Liver (tissue), 9 donors: Measurements from ENCODE around the gene SLC25A10. TPM values are rescaled to one million over a fixed set of nuclear protein-coding genes. Genes with fewer than 3 reads are reported as not detected.

Experiments used
- DNase-seq: peaks from one replicate; pipeline ENCODE4 v3.0.0-alpha.2; 2017; ENCODE audit warnings: low spot score
- H3K27ac ChIP-seq, 2 donors: one replicate each; pipeline ENCODE4 v1.7.0; 2013; ENCODE audit warnings: inconsistent platforms in 2 of 2, low read length in 2 of 2, control low read depth in 1 of 2, low read depth in 1 of 2, mild to moderate bottlenecking in 1 of 2
- H3K27me3 ChIP-seq, 4 donors: one replicate each; pipeline versions ENCODE4 v1.6.1 to v1.7.0; 2013; ENCODE audit warnings: low read length in 3 of 4, inconsistent platforms in 1 of 4, mild to moderate bottlenecking in 1 of 4, moderate library complexity in 1 of 4; ENCODE audit not compliant: control insufficient read depth in 4 of 4, insufficient read depth in 4 of 4
- H3K36me3 ChIP-seq, 4 donors: one replicate each; pipeline versions ENCODE4 v1.6.1 to v1.7.0; 2013; ENCODE audit warnings: low read length in 3 of 4, mild to moderate bottlenecking in 3 of 4, low read depth in 1 of 4, moderate library complexity in 1 of 4; ENCODE audit not compliant: control insufficient read depth in 4 of 4, insufficient read depth in 3 of 4
- H3K4me1 ChIP-seq, 4 donors: one replicate each; pipeline versions ENCODE4 v1.6.1 to v1.7.0; 2013; ENCODE audit warnings: low read length in 3 of 4, mild to moderate bottlenecking in 3 of 4, moderate library complexity in 1 of 4; ENCODE audit not compliant: control insufficient read depth in 4 of 4, insufficient read depth in 4 of 4
- H3K4me3 ChIP-seq, 3 donors: one replicate each; pipeline versions ENCODE4 v1.6.1 to v1.7.0; 2013; ENCODE audit warnings: low read length in 3 of 3, control low read depth in 1 of 3, low read depth in 1 of 3, mild to moderate bottlenecking in 1 of 3
- H3K9ac ChIP-seq, 2 donors: one replicate each; pipeline ENCODE4 v1.7.0; 2013; ENCODE audit warnings: low read length in 2 of 2, mild to moderate bottlenecking in 2 of 2, moderate library complexity in 2 of 2, control low read depth in 1 of 2, low read depth in 1 of 2
- H3K9me3 ChIP-seq, 4 donors: one replicate each; pipeline versions ENCODE4 v1.6.1 to v1.7.0; 2013; ENCODE audit warnings: low read length in 3 of 4; ENCODE audit not compliant: control insufficient read depth in 4 of 4
- EGR1 ChIP-seq, 2 donors: IDR thresholded peaks; 2 replicates each; pipeline ENCODE4 v1.6.1; 2016 to 2018; ENCODE audit warnings: antibody characterized with exemption in 2 of 2, low read depth in 2 of 2
- FOXA1 ChIP-seq: IDR thresholded peaks from 2 replicates; pipeline ENCODE4 v1.6.1; 2016; ENCODE audit warnings: antibody characterized with exemption
- FOXA2 ChIP-seq: IDR thresholded peaks from 2 replicates; pipeline ENCODE4 v1.6.1; 2016; ENCODE audit warnings: antibody characterized with exemption
- GABPA ChIP-seq, 2 donors: IDR thresholded peaks in 1 of 2; conservative IDR thresholded peaks in 1 of 2; 2 replicates each; pipeline ENCODE4 v1.6.1; 2016; ENCODE audit warnings: antibody characterized with exemption in 2 of 2, mild to moderate bottlenecking in 1 of 2, moderate library complexity in 1 of 2
- HNF4A ChIP-seq, 2 donors: conservative IDR thresholded peaks; 2 replicates each; pipeline ENCODE4 v1.6.1; 2016; ENCODE audit warnings: antibody characterized with exemption in 2 of 2, mild to moderate bottlenecking in 2 of 2
- HNF4G ChIP-seq: IDR thresholded peaks from 2 replicates; pipeline ENCODE4 v1.6.1; 2016; ENCODE audit warnings: antibody characterized with exemption
- JUND ChIP-seq, 2 donors: IDR thresholded peaks; 2 replicates each; pipeline ENCODE4 v1.6.1; 2016; ENCODE audit warnings: antibody characterized with exemption in 2 of 2
- NR2F2 ChIP-seq: IDR thresholded peaks from 2 replicates; pipeline ENCODE4 v1.6.1; 2016; ENCODE audit warnings: antibody characterized with exemption
- RAD21 ChIP-seq, 2 donors: IDR thresholded peaks; 2 replicates each; pipeline ENCODE4 v1.6.1; 2016; ENCODE audit warnings: antibody characterized with exemption in 2 of 2, mild to moderate bottlenecking in 2 of 2
- RXRA ChIP-seq, 2 donors: IDR thresholded peaks; 2 replicates each; pipeline ENCODE4 v1.6.1; 2017 to 2018; ENCODE audit warnings: antibody characterized with exemption in 2 of 2, mild to moderate bottlenecking in 1 of 2
- SP1 ChIP-seq: IDR thresholded peaks from 2 replicates; pipeline ENCODE4 v1.6.1; 2018; ENCODE audit warnings: antibody characterized with exemption, mild to moderate bottlenecking
- TAF1 ChIP-seq: conservative IDR thresholded peaks from 2 replicates; pipeline ENCODE4 v1.6.1; 2016; ENCODE audit warnings: antibody characterized with exemption, mild to moderate bottlenecking
- YY1 ChIP-seq: IDR thresholded peaks from 2 replicates; pipeline ENCODE4 v1.6.1; 2016; ENCODE audit warnings: antibody characterized with exemption, mild to moderate bottlenecking
- WGBS: extraction: QIAGEN DNeasy Blood & Tissue Kit; methylation state at CpG from one replicate; pipeline ENCODE4 v1.1.7; 2013; 5-methylcytosine and 5-hydroxymethylcytosine counted together
- polyA plus RNA-seq, 2 donors: library from polyadenylated mRNA; stranded (reverse) in 1 of 2; unstranded in 1 of 2; fragments of 200-250 nt in 1 of 2; fragments of >200 nt in 1 of 2; fragmentation: Nextera tagmentation in 1 of 2; extraction: Ambion mirVana in 1 of 2; gene quantifications; one replicate each; pipeline versions ENCODE4 v1.2.1 to v1.2.3, GENCODE V29; 2013 to 2015
- total RNA-seq, 2 donors: library from RNA; depleted of rRNA; stranded (reverse); fragments of >200 nt; gene quantifications; one replicate each; pipeline ENCODE4 v1.2.3, GENCODE V29; 2014
- TF ChIP-seq, protein P1 (sequence below): IDR thresholded peaks from 2 replicates; pipeline ENCODE4 v1.6.1; 2016; ENCODE audit warnings: antibody characterized with exemption
- TF ChIP-seq, protein P2 (sequence below): IDR thresholded peaks from 2 replicates; pipeline ENCODE4 v1.6.1; 2016; ENCODE audit warnings: antibody characterized with exemption
- TF ChIP-seq, protein P3 (sequence below): IDR thresholded peaks from 2 replicates; pipeline ENCODE4 v1.6.1; 2016; ENCODE audit warnings: antibody characterized with exemption
- TF ChIP-seq, protein P4 (sequence below): fragments of 150-350 bp; IDR thresholded peaks from 2 replicates; pipeline ENCODE4 v1.5.1; 2017; ENCODE audit warnings: improper control_type of control experiment, low read depth, low read length; ENCODE audit not compliant: missing input control
- TF ChIP-seq, protein P5 (sequence below): IDR thresholded peaks from 2 replicates; pipeline ENCODE4 v1.6.1; 2016; ENCODE audit warnings: antibody characterized with exemption, mild to moderate bottlenecking
- donor health status: healthy.
- donor health status: healthy.
- donor health status: healthy.
- donor health status: healthy.
- donor health status: healthy.

The SLC25A10 gene
- total and polyA plus RNA-seq, 4 donors, result 19.8 to 54.6 (median 44.0) TPM

DNA sequence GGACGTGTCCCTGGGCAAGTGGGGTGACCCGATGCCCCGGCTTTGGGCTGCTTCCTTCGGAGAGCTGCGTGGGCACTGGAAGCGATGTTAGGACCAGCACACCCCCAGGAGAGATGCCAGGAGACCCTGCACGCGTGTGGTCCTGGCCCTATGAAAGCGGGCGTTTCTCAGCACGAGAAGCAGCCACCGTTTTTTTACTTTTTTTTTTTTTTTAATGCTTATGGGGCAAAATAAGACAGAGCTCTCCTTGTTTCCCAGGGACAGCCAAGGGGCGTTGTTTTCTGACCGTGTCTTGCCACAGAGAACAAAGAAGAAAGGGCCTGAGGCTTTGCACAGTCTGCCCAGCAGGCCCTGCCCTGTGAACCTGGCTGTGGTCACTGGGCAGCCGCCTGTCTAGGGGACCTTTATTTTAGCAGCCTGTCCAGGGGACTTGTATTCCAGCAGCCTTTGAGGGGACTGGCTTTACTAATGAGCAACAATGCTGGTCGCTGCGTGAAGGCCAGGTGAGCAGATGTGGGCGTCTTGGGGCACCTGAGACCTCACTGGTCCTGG is 996 bp downstream of the SLC25A10 start:
- Histone ChIP-seq H3K36me3 (peaks cover 0 to 7% (median 4%) of the 10 kb centered on the region in 4 donors), H3K4me3 (peak overlapping the region; percentile 73 to 85 (median 74)), H3K9ac (peak overlapping the region; percentile 77 to 84), H3K27me3 (no peaks in the 10 kb centered on the region), H3K9me3 (no peaks in the 10 kb centered on the region), H3K27ac (peak overlapping the region; percentile 72 to 79), H3K4me1 (peaks cover 18 to 50% (median 38%) of the 10 kb centered on the region in 4 donors)
- no peak for DNase-seq
- 17% methylated on average over 18 of the region's 18 CpGs for WGBS
- TF ChIP-seq FOXA2, result no peak
- no peak for TF ChIP-seq TAF1
- TF ChIP-seq NR2F2, result no peak
- no peak for TF ChIP-seq JUND (IDR thresholded peaks at IDR 0.05)
- TF ChIP-seq, protein P1, sequence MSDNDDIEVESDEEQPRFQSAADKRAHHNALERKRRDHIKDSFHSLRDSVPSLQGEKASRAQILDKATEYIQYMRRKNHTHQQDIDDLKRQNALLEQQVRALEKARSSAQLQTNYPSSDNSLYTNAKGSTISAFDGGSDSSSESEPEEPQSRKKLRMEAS, result no peak
- TF ChIP-seq, protein P2, sequence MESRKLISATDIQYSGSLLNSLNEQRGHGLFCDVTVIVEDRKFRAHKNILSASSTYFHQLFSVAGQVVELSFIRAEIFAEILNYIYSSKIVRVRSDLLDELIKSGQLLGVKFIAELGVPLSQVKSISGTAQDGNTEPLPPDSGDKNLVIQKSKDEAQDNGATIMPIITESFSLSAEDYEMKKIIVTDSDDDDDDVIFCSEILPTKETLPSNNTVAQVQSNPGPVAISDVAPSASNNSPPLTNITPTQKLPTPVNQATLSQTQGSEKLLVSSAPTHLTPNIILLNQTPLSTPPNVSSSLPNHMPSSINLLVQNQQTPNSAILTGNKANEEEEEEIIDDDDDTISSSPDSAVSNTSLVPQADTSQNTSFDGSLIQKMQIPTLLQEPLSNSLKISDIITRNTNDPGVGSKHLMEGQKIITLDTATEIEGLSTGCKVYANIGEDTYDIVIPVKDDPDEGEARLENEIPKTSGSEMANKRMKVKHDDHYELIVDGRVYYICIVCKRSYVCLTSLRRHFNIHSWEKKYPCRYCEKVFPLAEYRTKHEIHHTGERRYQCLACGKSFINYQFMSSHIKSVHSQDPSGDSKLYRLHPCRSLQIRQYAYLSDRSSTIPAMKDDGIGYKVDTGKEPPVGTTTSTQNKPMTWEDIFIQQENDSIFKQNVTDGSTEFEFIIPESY, result no peak
- TF ChIP-seq, protein P3, sequence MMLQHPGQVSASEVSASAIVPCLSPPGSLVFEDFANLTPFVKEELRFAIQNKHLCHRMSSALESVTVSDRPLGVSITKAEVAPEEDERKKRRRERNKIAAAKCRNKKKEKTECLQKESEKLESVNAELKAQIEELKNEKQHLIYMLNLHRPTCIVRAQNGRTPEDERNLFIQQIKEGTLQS, result no peak
- TF ChIP-seq RXRA (IDR thresholded peaks at IDR 0.05), result no peak
- TF ChIP-seq EGR1 (IDR thresholded peaks at IDR 0.05; ENCODE audit: low read depth in 2 of 2), result no peak
- TF ChIP-seq SP1, result no peak
- TF ChIP-seq RAD21 (IDR thresholded peaks at IDR 0.05), result no peak
- no peak for TF ChIP-seq HNF4G
- TF ChIP-seq, protein P4, sequence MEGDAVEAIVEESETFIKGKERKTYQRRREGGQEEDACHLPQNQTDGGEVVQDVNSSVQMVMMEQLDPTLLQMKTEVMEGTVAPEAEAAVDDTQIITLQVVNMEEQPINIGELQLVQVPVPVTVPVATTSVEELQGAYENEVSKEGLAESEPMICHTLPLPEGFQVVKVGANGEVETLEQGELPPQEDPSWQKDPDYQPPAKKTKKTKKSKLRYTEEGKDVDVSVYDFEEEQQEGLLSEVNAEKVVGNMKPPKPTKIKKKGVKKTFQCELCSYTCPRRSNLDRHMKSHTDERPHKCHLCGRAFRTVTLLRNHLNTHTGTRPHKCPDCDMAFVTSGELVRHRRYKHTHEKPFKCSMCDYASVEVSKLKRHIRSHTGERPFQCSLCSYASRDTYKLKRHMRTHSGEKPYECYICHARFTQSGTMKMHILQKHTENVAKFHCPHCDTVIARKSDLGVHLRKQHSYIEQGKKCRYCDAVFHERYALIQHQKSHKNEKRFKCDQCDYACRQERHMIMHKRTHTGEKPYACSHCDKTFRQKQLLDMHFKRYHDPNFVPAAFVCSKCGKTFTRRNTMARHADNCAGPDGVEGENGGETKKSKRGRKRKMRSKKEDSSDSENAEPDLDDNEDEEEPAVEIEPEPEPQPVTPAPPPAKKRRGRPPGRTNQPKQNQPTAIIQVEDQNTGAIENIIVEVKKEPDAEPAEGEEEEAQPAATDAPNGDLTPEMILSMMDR, result no peak
- TF ChIP-seq, protein P5, sequence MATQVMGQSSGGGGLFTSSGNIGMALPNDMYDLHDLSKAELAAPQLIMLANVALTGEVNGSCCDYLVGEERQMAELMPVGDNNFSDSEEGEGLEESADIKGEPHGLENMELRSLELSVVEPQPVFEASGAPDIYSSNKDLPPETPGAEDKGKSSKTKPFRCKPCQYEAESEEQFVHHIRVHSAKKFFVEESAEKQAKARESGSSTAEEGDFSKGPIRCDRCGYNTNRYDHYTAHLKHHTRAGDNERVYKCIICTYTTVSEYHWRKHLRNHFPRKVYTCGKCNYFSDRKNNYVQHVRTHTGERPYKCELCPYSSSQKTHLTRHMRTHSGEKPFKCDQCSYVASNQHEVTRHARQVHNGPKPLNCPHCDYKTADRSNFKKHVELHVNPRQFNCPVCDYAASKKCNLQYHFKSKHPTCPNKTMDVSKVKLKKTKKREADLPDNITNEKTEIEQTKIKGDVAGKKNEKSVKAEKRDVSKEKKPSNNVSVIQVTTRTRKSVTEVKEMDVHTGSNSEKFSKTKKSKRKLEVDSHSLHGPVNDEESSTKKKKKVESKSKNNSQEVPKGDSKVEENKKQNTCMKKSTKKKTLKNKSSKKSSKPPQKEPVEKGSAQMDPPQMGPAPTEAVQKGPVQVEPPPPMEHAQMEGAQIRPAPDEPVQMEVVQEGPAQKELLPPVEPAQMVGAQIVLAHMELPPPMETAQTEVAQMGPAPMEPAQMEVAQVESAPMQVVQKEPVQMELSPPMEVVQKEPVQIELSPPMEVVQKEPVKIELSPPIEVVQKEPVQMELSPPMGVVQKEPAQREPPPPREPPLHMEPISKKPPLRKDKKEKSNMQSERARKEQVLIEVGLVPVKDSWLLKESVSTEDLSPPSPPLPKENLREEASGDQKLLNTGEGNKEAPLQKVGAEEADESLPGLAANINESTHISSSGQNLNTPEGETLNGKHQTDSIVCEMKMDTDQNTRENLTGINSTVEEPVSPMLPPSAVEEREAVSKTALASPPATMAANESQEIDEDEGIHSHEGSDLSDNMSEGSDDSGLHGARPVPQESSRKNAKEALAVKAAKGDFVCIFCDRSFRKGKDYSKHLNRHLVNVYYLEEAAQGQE, result no peak
- no peak for TF ChIP-seq FOXA1
- TF ChIP-seq YY1, result no peak
- no peak for TF ChIP-seq GABPA (IDR thresholded peaks at IDR 0.05 in 1 of 2, conservative IDR thresholded peaks at IDR 0.05 in 1 of 2)
- no peak for TF ChIP-seq HNF4A (conservative IDR thresholded peaks at IDR 0.05)
